ENCODE data around the gene TGFBR3. TPM values are rescaled to one million over a fixed set of nuclear protein-coding genes. Genes with fewer than 3 reads are reported as not detected.

The TGFBR3 gene
- total and polyA plus RNA-seq, 2 of the 8 experiments (the other 6 are each of a cell fraction or from before 2014, with no cell fraction given), result 2.0 to 6.1 TPM

DNA sequence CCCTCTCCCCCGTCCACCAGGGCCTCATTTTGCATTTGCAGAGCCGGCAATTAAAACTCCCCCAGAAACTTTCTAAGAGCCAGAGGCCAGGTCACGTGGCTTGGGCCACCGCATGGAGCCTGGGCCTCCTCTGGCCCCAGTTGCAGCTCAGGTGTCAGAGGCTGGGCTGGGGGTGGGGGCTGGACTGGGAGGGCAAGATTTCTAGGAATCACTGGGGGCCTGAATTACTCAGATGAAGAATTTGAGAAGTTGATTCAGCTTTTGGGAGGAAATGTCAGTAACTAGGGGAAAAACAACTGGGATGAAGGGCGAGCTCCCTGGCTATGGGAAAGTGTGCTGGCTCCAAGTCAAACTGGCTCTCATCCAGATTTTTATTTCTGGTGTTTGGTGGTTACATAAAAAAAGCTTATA is 234.3 kb downstream of the TGFBR3 start:
- Histone ChIP-seq H2AFZ (ENCODE audit: low read length) (no peak overlapping the region), H3K4ac (replicated peaks; ENCODE audit: insufficient read length, low read depth, low read length) (no peak overlapping the region), H3K23ac (ENCODE audit: insufficient read length) (no peak overlapping the region), H3K79me1 (ENCODE audit: low read depth, low read length) (no peaks in the 10 kb centered on the region), H3K27ac (ENCODE audit: low read depth, low read length) (no peak overlapping the region), H4K8ac (ENCODE audit: extremely low read depth, insufficient read depth, low read length) (no peak overlapping the region), H2BK12ac (ENCODE audit: low read depth, low read length) (no peak overlapping the region), H3K4me3 (ENCODE audit: extremely low read depth in 1 of 4, insufficient read depth in 2 of 4, low read depth in 3 of 4, low read length in 4 of 4) (no peak overlapping the region), H3K79me2 (ENCODE audit: control insufficient read depth in 1 of 2, insufficient read depth in 2 of 2, low read length in 2 of 2) (no peaks in the 10 kb centered on the region), H3K4me2 (ENCODE audit: insufficient read depth in 1 of 2, low read depth in 2 of 2, low read length in 2 of 2) (no peak overlapping the region), H3K4me1 (replicated peaks in 1 of 4; ENCODE audit: control insufficient read depth in 3 of 4, insufficient read depth in 4 of 4, low read length in 3 of 4) (peaks cover 0 to 4% (median 2%) of the 10 kb centered on the region in 4 experiments; a peak in 3 of 7 replicates), H3K36me3 (ENCODE audit: control insufficient read depth in 2 of 4, insufficient read depth in 4 of 4, low read length in 3 of 4) (no peaks in the 10 kb centered on the region), H3K23me2 (ENCODE audit: low read depth, low read length) (no peaks in the 10 kb centered on the region), H3K9me3 (ENCODE audit: insufficient read depth in 2 of 2, low read depth in 1 of 2, low read length in 1 of 2) (no peaks in the 10 kb centered on the region), H2BK120ac (replicated peaks; ENCODE audit: low read depth, low read length) (no peak overlapping the region), H4K20me1 (replicated peaks in 1 of 2; ENCODE audit: control insufficient read depth in 1 of 2, insufficient read depth in 2 of 2, low read length in 2 of 2) (no peaks in the 10 kb centered on the region), H2BK20ac (ENCODE audit: low read length) (no peak overlapping the region), H3K9ac (replicated peaks in 1 of 4; ENCODE audit: extremely low read depth in 1 of 4, low read depth in 3 of 4, low read length in 3 of 4) (no peak overlapping the region), H3K56ac (replicated peaks; ENCODE audit: insufficient read length, low read depth, low read length) (no peak overlapping the region), H4K5ac (ENCODE audit: insufficient read length, low read depth, low read length) (no peak overlapping the region), H2BK15ac (ENCODE audit: low read length) (no peak overlapping the region), H3K18ac (ENCODE audit: extremely low read depth, low read length) (no peak overlapping the region), H2AK5ac (ENCODE audit: low read depth, low read length) (no peak overlapping the region), H3K27me3 (replicated peaks in 1 of 4; ENCODE audit: control insufficient read depth in 3 of 4, extremely low read depth in 1 of 4, insufficient read depth in 3 of 4, low read length in 3 of 4) (no peaks in the 10 kb centered on the region), H4K91ac (replicated peaks; ENCODE audit: insufficient read length, low read length) (no peak overlapping the region), H2BK5ac (ENCODE audit: low read depth, low read length) (no peak overlapping the region), H3K14ac (ENCODE audit: insufficient read length) (no peak overlapping the region)
- DNase-seq (ENCODE audit: low read depth in 1 of 2, low spot score in 2 of 2) (no peak), FAIRE-seq (no peak)
- POLR2A ChIA-PET (ENCODE audit: partially characterized antibody), result no interaction called here
- CTCF ChIA-PET (ENCODE audit: partially characterized antibody), result interaction anchor here (0.7 to 1.5 kb wide), 3 partner anchors 28 to 113 kb away, joined by 3 read pairs; no protein-coding TSS in a partner anchor
- no peak for TF ChIP-seq BRCA1 (IDR thresholded peaks at IDR 0.05; ENCODE audit: low read depth, low read length)
- no peak for TF ChIP-seq GABPA (IDR thresholded peaks at IDR 0.05; ENCODE audit: borderline replicate concordance, insufficient read depth, low read length)
- no peak for TF ChIP-seq TAF7 (optimal IDR thresholded peaks at IDR 0.05; ENCODE audit: borderline replicate concordance, low read depth, low read length)
- TF ChIP-seq CBX5 (IDR thresholded peaks at IDR 0.05; ENCODE audit: low read depth, low read length), result no peak
- 88% methylated on average over 5 of the region's 5 CpGs; no CpG with 5 or more reads in 1 of the 2 experiments for WGBS, 2 experiments (ENCODE audit: extremely low coverage in 1 of 2, insufficient coverage in 1 of 2, insufficient read length in 1 of 2, insufficient replicate concordance in 2 of 2, low coverage in 1 of 2, low lambda C conversion rate in 2 of 2, missing lambda C conversion rate in 1 of 2)

All from H1 (cell line).